ENCODE results near the gene NDUFA7. TPM values are rescaled to one million over a fixed set of nuclear protein-coding genes. Genes with fewer than 3 reads are reported as not detected.
"Not testable (repeated sequence)": the region's sequence is repeated elsewhere in the genome, so short reads cannot be mapped to it uniquely, and the experiment has no call there.

The NDUFA7 gene
- polyA plus RNA-seq, 2 donors: 103 to 112 TPM

DNA sequence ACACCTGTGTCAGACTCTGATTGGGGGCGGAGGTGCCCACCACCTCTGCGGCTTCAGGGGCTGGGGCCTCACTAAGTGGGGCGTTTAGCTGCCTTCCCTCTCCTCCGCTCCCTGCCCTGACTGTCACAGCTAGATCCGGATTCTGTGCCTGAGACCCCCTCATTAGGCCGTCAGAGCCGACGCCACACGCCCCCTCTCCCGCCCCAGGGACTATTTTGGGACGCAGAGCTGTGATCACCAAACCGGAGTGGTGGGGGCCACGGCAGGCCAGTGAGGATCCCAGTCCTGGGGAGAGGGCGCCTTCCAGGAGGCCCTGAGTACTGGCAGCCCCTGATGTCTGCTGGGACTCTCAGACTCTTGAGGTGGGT lies 21.1 kb upstream of the NDUFA7 start:
- no peaks in the 10 kb centered on the region for H3K9me3 ChIP-seq (ENCODE audit: control insufficient read depth in 2 of 2, insufficient read depth in 1 of 2, low read depth in 1 of 2, low read length in 1 of 2)
- H3K4me1 ChIP-seq (ENCODE audit: control insufficient read depth in 2 of 2, insufficient read depth in 2 of 2, low read length in 1 of 2): peaks cover 2 to 10% of the 10 kb centered on the region in 2 donors
- peaks cover 0 to 4% of the 10 kb centered on the region in 2 donors for H3K27me3 ChIP-seq (ENCODE audit: control insufficient read depth in 1 of 2, insufficient read depth in 2 of 2, low read length in 2 of 2)
- WGBS, 2 donors: 34 to 39% methylated on average over 14 of the region's 14 CpGs
- H3K36me3 ChIP-seq (ENCODE audit: control insufficient read depth in 2 of 2, insufficient read depth in 2 of 2, low read length in 1 of 2): no peaks in the 10 kb centered on the region
- peak overlapping the region; percentile 12 to 37 for H3K27ac ChIP-seq (ENCODE audit: low read depth in 2 of 2, low read length in 1 of 2)
- H3K4me3 ChIP-seq (ENCODE audit: low read depth in 1 of 2, low read length in 2 of 2): peak overlapping the region in 1 of 2 donors; percentile 18

GRCh38 chr19:8341504-8341903 lies 20.3 kb upstream of the NDUFA7 start:
- H3K4me3 ChIP-seq (ENCODE audit: low read depth in 1 of 2, low read length in 2 of 2); H3K9me3 ChIP-seq (ENCODE audit: control insufficient read depth in 2 of 2, insufficient read depth in 1 of 2, low read depth in 1 of 2, low read length in 1 of 2); H3K27ac ChIP-seq (ENCODE audit: low read depth in 2 of 2, low read length in 1 of 2); H3K27me3 ChIP-seq (ENCODE audit: control insufficient read depth in 1 of 2, insufficient read depth in 2 of 2, low read length in 2 of 2); H3K36me3 ChIP-seq (ENCODE audit: control insufficient read depth in 2 of 2, insufficient read depth in 2 of 2, low read length in 1 of 2): not testable (repeated sequence)
- peaks cover 2 to 10% of the 10 kb centered on the region in 2 donors for H3K4me1 ChIP-seq (ENCODE audit: control insufficient read depth in 2 of 2, insufficient read depth in 2 of 2, low read length in 1 of 2)
- WGBS, 2 donors: 95 to 97% methylated on average over 4 of the region's 4 CpGs

GRCh38 chr19:8340341-8341096 lies 19.3 kb upstream of the NDUFA7 start:
- peak overlapping the region in 1 of 2 donors; percentile 34 for H3K27ac ChIP-seq (ENCODE audit: low read depth in 2 of 2, low read length in 1 of 2)
- WGBS, 2 donors: 23 to 30% methylated on average over 15 of the region's 15 CpGs
- no peaks in the 10 kb centered on the region for H3K9me3 ChIP-seq (ENCODE audit: control insufficient read depth in 2 of 2, insufficient read depth in 1 of 2, low read depth in 1 of 2, low read length in 1 of 2)
- peaks cover 2 to 11% of the 10 kb centered on the region in 2 donors for H3K4me1 ChIP-seq (ENCODE audit: control insufficient read depth in 2 of 2, insufficient read depth in 2 of 2, low read length in 1 of 2)
- H3K36me3 ChIP-seq (ENCODE audit: control insufficient read depth in 2 of 2, insufficient read depth in 2 of 2, low read length in 1 of 2): no peaks in the 10 kb centered on the region
- H3K27me3 ChIP-seq (ENCODE audit: control insufficient read depth in 1 of 2, insufficient read depth in 2 of 2, low read length in 2 of 2): peaks cover 0 to 4% of the 10 kb centered on the region in 2 donors
- no peak overlapping the region for H3K4me3 ChIP-seq (ENCODE audit: low read depth in 1 of 2, low read length in 2 of 2)

DNA sequence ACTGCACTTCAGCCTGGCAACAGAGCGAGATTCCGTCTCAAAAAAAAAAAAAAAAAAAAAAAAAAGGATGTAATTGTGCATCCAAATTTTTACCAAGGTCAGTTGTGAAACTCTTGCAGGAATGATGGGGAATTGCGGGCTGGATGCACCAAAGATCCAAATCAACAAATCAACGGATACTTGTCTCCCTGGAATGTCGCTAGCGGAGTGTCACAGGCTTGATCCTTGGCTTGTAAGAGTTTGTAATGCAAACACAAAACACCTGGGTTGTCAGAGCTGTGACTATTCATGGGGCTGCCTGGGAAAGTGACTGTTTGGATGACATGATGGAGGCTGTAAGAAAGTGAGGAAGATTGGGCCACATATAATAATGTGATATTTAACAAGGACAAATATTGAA lies 17.7 kb upstream of the NDUFA7 start:
- H3K27ac ChIP-seq (ENCODE audit: low read depth in 2 of 2, low read length in 1 of 2): no peak overlapping the region
- no peaks in the 10 kb centered on the region for H3K9me3 ChIP-seq (ENCODE audit: control insufficient read depth in 2 of 2, insufficient read depth in 1 of 2, low read depth in 1 of 2, low read length in 1 of 2)
- WGBS, 2 donors: 61 to 63% methylated on average over 6 of the region's 6 CpGs
- no peak overlapping the region for H3K4me3 ChIP-seq (ENCODE audit: low read depth in 1 of 2, low read length in 2 of 2)
- H3K27me3 ChIP-seq (ENCODE audit: control insufficient read depth in 1 of 2, insufficient read depth in 2 of 2, low read length in 2 of 2): peaks cover 0 to 5% of the 10 kb centered on the region in 2 donors
- peaks cover 2 to 23% of the 10 kb centered on the region in 2 donors for H3K4me1 ChIP-seq (ENCODE audit: control insufficient read depth in 2 of 2, insufficient read depth in 2 of 2, low read length in 1 of 2)
- no peaks in the 10 kb centered on the region for H3K36me3 ChIP-seq (ENCODE audit: control insufficient read depth in 2 of 2, insufficient read depth in 2 of 2, low read length in 1 of 2)

- Histone ChIP-seq H3K4me3 (ENCODE audit: low read depth in 1 of 2, low read length in 2 of 2) (no peak overlapping the region), H3K4me1 (ENCODE audit: control insufficient read depth in 2 of 2, insufficient read depth in 2 of 2, low read length in 1 of 2) (peaks cover 5 to 20% of the 10 kb centered on the region in 2 donors), H3K27me3 (ENCODE audit: control insufficient read depth in 1 of 2, insufficient read depth in 2 of 2, low read length in 2 of 2) (peaks cover 0 to 8% of the 10 kb centered on the region in 2 donors), H3K27ac (ENCODE audit: low read depth in 2 of 2, low read length in 1 of 2) (peak overlapping the region in 1 of 2 donors; percentile 26), H3K36me3 (ENCODE audit: control insufficient read depth in 2 of 2, insufficient read depth in 2 of 2, low read length in 1 of 2) (no peaks in the 10 kb centered on the region), H3K9me3 (ENCODE audit: control insufficient read depth in 2 of 2, insufficient read depth in 1 of 2, low read depth in 1 of 2, low read length in 1 of 2) (no peaks in the 10 kb centered on the region)
- WGBS, 2 donors: 66 to 71% methylated on average over 7 of the region's 7 CpGs
Measured at GRCh38 chr19:8337728-8338127, 16.6 kb upstream of the NDUFA7 start.

DNA sequence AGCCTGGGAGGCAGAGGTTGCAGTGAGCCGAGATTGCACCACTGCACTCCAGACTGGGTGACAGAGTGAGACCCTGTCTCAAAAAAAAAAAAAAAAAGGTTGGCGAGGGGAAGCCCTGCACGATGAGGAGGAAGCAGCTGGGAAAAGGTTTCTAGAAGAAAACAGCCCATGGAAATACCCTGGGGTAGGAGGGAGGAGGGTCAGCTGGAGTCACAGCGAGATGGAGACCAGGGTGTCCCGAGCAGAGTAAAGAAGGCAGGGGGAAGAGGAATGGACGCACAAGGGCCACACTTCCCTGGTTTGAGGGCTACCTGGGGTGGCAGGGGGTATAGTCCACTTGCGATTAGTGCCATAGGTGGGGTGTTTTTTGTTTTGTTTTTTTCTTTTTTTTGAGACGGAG lies 15.5 kb upstream of the NDUFA7 start:
- Histone ChIP-seq H3K27ac (ENCODE audit: low read depth in 2 of 2, low read length in 1 of 2) (no peak overlapping the region), H3K36me3 (ENCODE audit: control insufficient read depth in 2 of 2, insufficient read depth in 2 of 2, low read length in 1 of 2) (no peaks in the 10 kb centered on the region), H3K9me3 (ENCODE audit: control insufficient read depth in 2 of 2, insufficient read depth in 1 of 2, low read depth in 1 of 2, low read length in 1 of 2) (no peaks in the 10 kb centered on the region), H3K4me3 (ENCODE audit: low read depth in 1 of 2, low read length in 2 of 2) (no peak overlapping the region), H3K4me1 (ENCODE audit: control insufficient read depth in 2 of 2, insufficient read depth in 2 of 2, low read length in 1 of 2) (peaks cover 5 to 19% of the 10 kb centered on the region in 2 donors), H3K27me3 (ENCODE audit: control insufficient read depth in 1 of 2, insufficient read depth in 2 of 2, low read length in 2 of 2) (peaks cover 0 to 8% of the 10 kb centered on the region in 2 donors)
- 62 to 66% methylated on average over 7 to 8 of the region's 8 CpGs for WGBS, 2 donors

- H3K27ac ChIP-seq (ENCODE audit: low read depth in 2 of 2, low read length in 1 of 2): no peak overlapping the region
- H3K4me1 ChIP-seq (ENCODE audit: control insufficient read depth in 2 of 2, insufficient read depth in 2 of 2, low read length in 1 of 2): peaks cover 5 to 19% of the 10 kb centered on the region in 2 donors
- H3K9me3 ChIP-seq (ENCODE audit: control insufficient read depth in 2 of 2, insufficient read depth in 1 of 2, low read depth in 1 of 2, low read length in 1 of 2): no peaks in the 10 kb centered on the region
- H3K27me3 ChIP-seq (ENCODE audit: control insufficient read depth in 1 of 2, insufficient read depth in 2 of 2, low read length in 2 of 2): peaks cover 0 to 8% of the 10 kb centered on the region in 2 donors
- no peaks in the 10 kb centered on the region for H3K36me3 ChIP-seq (ENCODE audit: control insufficient read depth in 2 of 2, insufficient read depth in 2 of 2, low read length in 1 of 2)
- 27 to 36% methylated on average over 27 of the region's 27 CpGs for WGBS, 2 donors
- no peak overlapping the region for H3K4me3 ChIP-seq (ENCODE audit: low read depth in 1 of 2, low read length in 2 of 2)
Measured at GRCh38 chr19:8336072-8336569, 14.9 kb upstream of the NDUFA7 start.

GRCh38 chr19:8335343-8336071 lies 14.3 kb upstream of the NDUFA7 start:
- WGBS, 2 donors: 9 to 12% methylated on average over 69 to 79 of the region's 79 CpGs
- H3K27me3 ChIP-seq (ENCODE audit: control insufficient read depth in 1 of 2, insufficient read depth in 2 of 2, low read length in 2 of 2): peaks cover 0 to 8% of the 10 kb centered on the region in 2 donors

GRCh38 chr19:8334458-8335342 lies 13.5 kb upstream of the NDUFA7 start:
- Histone ChIP-seq H3K36me3 (ENCODE audit: control insufficient read depth in 2 of 2, insufficient read depth in 2 of 2, low read length in 1 of 2) (no peaks in the 10 kb centered on the region), H3K27ac (ENCODE audit: low read depth in 2 of 2, low read length in 1 of 2) (no peak overlapping the region), H3K4me3 (ENCODE audit: low read depth in 1 of 2, low read length in 2 of 2) (peak overlapping the region; percentile 41 to 49), H3K4me1 (ENCODE audit: control insufficient read depth in 2 of 2, insufficient read depth in 2 of 2, low read length in 1 of 2) (peaks cover 5 to 14% of the 10 kb centered on the region in 2 donors), H3K9me3 (ENCODE audit: control insufficient read depth in 2 of 2, insufficient read depth in 1 of 2, low read depth in 1 of 2, low read length in 1 of 2) (no peaks in the 10 kb centered on the region), H3K27me3 (ENCODE audit: control insufficient read depth in 1 of 2, insufficient read depth in 2 of 2, low read length in 2 of 2) (peaks cover 0 to 8% of the 10 kb centered on the region in 2 donors)
- 13 to 15% methylated on average over 101 to 117 of the region's 117 CpGs for WGBS, 2 donors

More at GRCh38 chr19:8335343-8336071, 14.3 kb upstream of the NDUFA7 start:
- H3K4me1 ChIP-seq (ENCODE audit: control insufficient read depth in 2 of 2, insufficient read depth in 2 of 2, low read length in 1 of 2): peaks cover 5 to 17% of the 10 kb centered on the region in 2 donors
- H3K27ac ChIP-seq (ENCODE audit: low read depth in 2 of 2, low read length in 1 of 2): peak overlapping the region in 1 of 2 donors; percentile 13
- H3K4me3 ChIP-seq (ENCODE audit: low read depth in 1 of 2, low read length in 2 of 2): peak overlapping the region; percentile 41 to 49
- H3K9me3 ChIP-seq (ENCODE audit: control insufficient read depth in 2 of 2, insufficient read depth in 1 of 2, low read depth in 1 of 2, low read length in 1 of 2): no peaks in the 10 kb centered on the region
- no peaks in the 10 kb centered on the region for H3K36me3 ChIP-seq (ENCODE audit: control insufficient read depth in 2 of 2, insufficient read depth in 2 of 2, low read length in 1 of 2)

All from esophagus (tissue), 2 donors.